ENCODE measurements around the gene SLC19A1. TPM values are rescaled to one million over a fixed set of nuclear protein-coding genes. Genes with fewer than 3 reads are reported as not detected.

Gene SLC19A1
- total RNA-seq, 2 donors from 2014 or later: 4.7 to 6.1 TPM

GRCh38 chr21:45551783-45552695 lies 9.8 kb upstream of the SLC19A1 start:
- no peaks in the 10 kb centered on the region for H3K4me1 ChIP-seq (ENCODE audit: control insufficient read depth in 1 of 2, low read depth in 2 of 2)
- H3K9me3 ChIP-seq: no peaks in the 10 kb centered on the region
- ATAC-seq (ENCODE audit: insufficient number of reproducible peaks, low FRiP score, low read depth) (no peak), DNase-seq (ENCODE audit: low spot score) (no peak)
- no peak overlapping the region for H3K27ac ChIP-seq
- H3K4me3 ChIP-seq: no peak overlapping the region
- no peaks in the 10 kb centered on the region for H3K36me3 ChIP-seq
- H3K27me3 ChIP-seq (replicated peaks; ENCODE audit: insufficient read depth): no peaks in the 10 kb centered on the region
- TF ChIP-seq CTCF (IDR thresholded peaks at IDR 0.05): no peak

GRCh38 chr21:45551316-45551715 lies 9.1 kb upstream of the SLC19A1 start:
- peak overlapping the region in 1 of 2 donors; percentile 23 for H3K27ac ChIP-seq

GRCh38 chr21:45550522-45551210 lies 8.4 kb upstream of the SLC19A1 start:
- no peak overlapping the region for H3K4me3 ChIP-seq
- DNase-seq (ENCODE audit: low spot score) (no peak), ATAC-seq (ENCODE audit: insufficient number of reproducible peaks, low FRiP score, low read depth) (no peak)
- peak overlapping the region in 1 of 2 donors; percentile 23 for H3K27ac ChIP-seq
- no peaks in the 10 kb centered on the region for H3K27me3 ChIP-seq (replicated peaks; ENCODE audit: insufficient read depth)
- H3K4me1 ChIP-seq (ENCODE audit: control insufficient read depth in 1 of 2, low read depth in 2 of 2): no peaks in the 10 kb centered on the region
- no peak for TF ChIP-seq CTCF (IDR thresholded peaks at IDR 0.05)
- no peaks in the 10 kb centered on the region for H3K36me3 ChIP-seq
- no peaks in the 10 kb centered on the region for H3K9me3 ChIP-seq

More at GRCh38 chr21:45551316-45551715, 9.1 kb upstream of the SLC19A1 start:
- Histone ChIP-seq H3K36me3 (no peaks in the 10 kb centered on the region), H3K27me3 (replicated peaks; ENCODE audit: insufficient read depth) (no peaks in the 10 kb centered on the region), H3K4me1 (ENCODE audit: control insufficient read depth in 1 of 2, low read depth in 2 of 2) (no peaks in the 10 kb centered on the region), H3K4me3 (no peak overlapping the region), H3K9me3 (no peaks in the 10 kb centered on the region)
- DNase-seq (ENCODE audit: low spot score) (no peak), ATAC-seq (ENCODE audit: insufficient number of reproducible peaks, low FRiP score, low read depth) (no peak)
- TF ChIP-seq CTCF (IDR thresholded peaks at IDR 0.05): no peak

GRCh38 chr21:45549626-45550463 lies 7.6 kb upstream of the SLC19A1 start:
- ATAC-seq (ENCODE audit: insufficient number of reproducible peaks, low FRiP score, low read depth) (no peak), DNase-seq (ENCODE audit: low spot score) (no peak)
- no peaks in the 10 kb centered on the region for H3K36me3 ChIP-seq
- no peak overlapping the region for H3K27ac ChIP-seq
- TF ChIP-seq CTCF (IDR thresholded peaks at IDR 0.05): no peak
- no peaks in the 10 kb centered on the region for H3K27me3 ChIP-seq (replicated peaks; ENCODE audit: insufficient read depth)
- H3K4me1 ChIP-seq (ENCODE audit: control insufficient read depth in 1 of 2, low read depth in 2 of 2): no peaks in the 10 kb centered on the region
- no peaks in the 10 kb centered on the region for H3K9me3 ChIP-seq
- H3K4me3 ChIP-seq: no peak overlapping the region
